ENCODE data around the gene SRRM5. TPM values are rescaled to one million over a fixed set of nuclear protein-coding genes. Genes with fewer than 3 reads are reported as not detected.

The SRRM5 gene
- total and polyA plus RNA-seq, 2 of the 13 experiments (the other 11 are each of a cell fraction or from before 2014, with no cell fraction given), result 0.11 to 0.16 TPM

DNA sequence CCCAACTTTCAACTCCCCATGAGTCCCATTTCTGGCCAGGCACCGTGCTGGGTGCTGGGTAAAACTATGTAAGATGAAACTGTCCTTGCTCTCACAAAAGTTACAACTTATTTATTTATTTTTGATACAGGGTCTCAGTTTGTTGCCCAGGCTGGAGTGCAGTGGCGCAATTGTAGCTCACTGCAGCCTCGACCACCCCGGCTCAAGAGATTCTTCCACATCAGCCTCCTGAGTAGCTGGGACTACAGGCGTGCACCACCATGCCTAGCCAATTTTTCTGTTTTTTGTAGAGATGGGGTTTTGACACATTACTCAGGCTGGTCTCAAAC, 40.6 kb downstream of the SRRM5 start:
- H3K27ac ChIP-seq (ENCODE audit: extremely low read length, insufficient read depth, low read length), result no peak overlapping the region
- CTCF ChIA-PET (ENCODE audit: low intra/inter-chr PET ratio, low total read pairs), result interaction anchor here (1.1 to 2.1 kb wide), 4 partner anchors 57 to 220 kb away, joined by 3 to 14 read pairs (median 8); partner anchors contain the start of genes IRGQ and ZNF576
- no peak for FAIRE-seq
- no peak overlapping the region for H3K4me3 ChIP-seq (replicated peaks in 1 of 3; ENCODE audit: insufficient read depth in 1 of 3, low read depth in 2 of 3, low read length in 3 of 3)
- in situ Hi-C loops (cut with HindIII; ENCODE audit: extremely low pct_ligation_motif_present, low pct_unique_long_range_greater_than_20kb), result loop anchor here (5.0 kb wide), 2 partner anchors 55 to 95 kb away; partner anchors contain the start of genes IRGQ and ZNF576
- H3K9ac ChIP-seq (ENCODE audit: insufficient read depth, low read depth, low read length), result no peak overlapping the region
- H3K4me2 ChIP-seq (ENCODE audit: low read depth, low read length), result peak overlapping the region; percentile 74; the same call in 1 of the 2 replicates
- peak; percentile 29 for ATAC-seq
- no peak for DNase-seq (ENCODE audit: low spot score)
- H3K4me1 ChIP-seq (ENCODE audit: insufficient read depth, low read length), result peaks cover 8% of the 10 kb centered on the region
- H3K27me3 ChIP-seq (ENCODE audit: control insufficient read depth in 1 of 2, insufficient read depth in 2 of 2, low read length in 2 of 2), result no peaks in the 10 kb centered on the region
- POLR2A ChIA-PET, result interaction anchor here (1.4 to 1.6 kb wide), 2 partner anchors 16 to 18 kb away, joined by 5 to 6 read pairs; no protein-coding TSS in a partner anchor
- intact Hi-C loops (cut with micrococcal nuclease; ENCODE audit: unreplicated experiment), result loop anchor here (1.0 to 2.0 kb wide), 3 partner anchors 56 to 117 kb away; partner anchors contain the start of genes IRGQ and ZNF576
- H4K20me1 ChIP-seq (ENCODE audit: insufficient read depth, low read length), result no peaks in the 10 kb centered on the region
- BruUV-seq (replicated peaks), result no TSS peak
- no peaks in the 10 kb centered on the region for H3K79me2 ChIP-seq (ENCODE audit: insufficient read depth, low read length)
- WGBS (ENCODE audit: low lambda C conversion rate), result 46% methylated on average over 5 of the region's 5 CpGs
- H3K36me3 ChIP-seq (replicated peaks in 1 of 2; ENCODE audit: control insufficient read depth in 1 of 2, insufficient read depth in 2 of 2, low read length in 2 of 2), result no peaks in the 10 kb centered on the region
- TF ChIP-seq HMG20B (CRISPR knock-in tag; conservative IDR thresholded peaks at IDR 0.05) (no peak), NR2F6 (IDR thresholded peaks at IDR 0.05) (0 out of 2 replicates have a peak, but pooled peaks have one; percentile 25), NR2F6 (CRISPR knock-in tag; IDR thresholded peaks at IDR 0.05) (no peak), NAIF1 (CRISPR knock-in tag; IDR thresholded peaks at IDR 0.05; ENCODE audit: borderline replicate concordance) (no peak)
- H3K9me3 ChIP-seq (ENCODE audit: low read length), result no peaks in the 10 kb centered on the region
- peak overlapping the region; percentile 81 for H2AFZ ChIP-seq (ENCODE audit: low read length)

- ChIA-PET POLR2A (no interaction called here), CTCF (ENCODE audit: low intra/inter-chr PET ratio, low total read pairs) (no interaction called here)
- BruUV-seq (replicated peaks), result no TSS peak
- H3K4me1 ChIP-seq (ENCODE audit: insufficient read depth, low read length), result peaks cover 5% of the 10 kb centered on the region
- H3K4me3 ChIP-seq (replicated peaks in 1 of 3; ENCODE audit: insufficient read depth in 1 of 3, low read depth in 2 of 3, low read length in 3 of 3), result no peak overlapping the region
- no peaks in the 10 kb centered on the region for H3K27me3 ChIP-seq (ENCODE audit: control insufficient read depth in 1 of 2, insufficient read depth in 2 of 2, low read length in 2 of 2)
- FAIRE-seq, result no peak
- H3K9me3 ChIP-seq (ENCODE audit: low read length), result no peaks in the 10 kb centered on the region
- no peak overlapping the region for H3K4me2 ChIP-seq (ENCODE audit: low read depth, low read length)
- H3K27ac ChIP-seq (ENCODE audit: extremely low read length, insufficient read depth, low read length), result no peak overlapping the region
- ATAC-seq, result no peak
- H4K20me1 ChIP-seq (ENCODE audit: insufficient read depth, low read length), result no peaks in the 10 kb centered on the region
- no peaks in the 10 kb centered on the region for H3K79me2 ChIP-seq (ENCODE audit: insufficient read depth, low read length)
- 100% methylated on average over 1 of the region's 6 CpGs for WGBS (ENCODE audit: low lambda C conversion rate)
- no peak for DNase-seq (ENCODE audit: low spot score)
- no peak overlapping the region for H3K9ac ChIP-seq (ENCODE audit: insufficient read depth, low read depth, low read length)
- H3K36me3 ChIP-seq (replicated peaks in 1 of 2; ENCODE audit: control insufficient read depth in 1 of 2, insufficient read depth in 2 of 2, low read length in 2 of 2), result no peaks in the 10 kb centered on the region
- intact Hi-C loops (cut with micrococcal nuclease; ENCODE audit: unreplicated experiment) (no loop called here), in situ Hi-C loops (cut with HindIII; ENCODE audit: extremely low pct_ligation_motif_present, low pct_unique_long_range_greater_than_20kb) (no loop called here)
- no peak overlapping the region for H2AFZ ChIP-seq (ENCODE audit: low read length)
- TF ChIP-seq ZNF709 (CRISPR knock-in tag; IDR thresholded peaks at IDR 0.05) (no peak), ZSCAN31 (CRISPR knock-in tag; IDR thresholded peaks at IDR 0.05; ENCODE audit: low read depth) (no peak), PREB (CRISPR knock-in tag; IDR thresholded peaks at IDR 0.05) (no peak), FOXK1 (CRISPR knock-in tag; IDR thresholded peaks at IDR 0.05; ENCODE audit: borderline replicate concordance, low read depth) (no peak), NFATC3 (CRISPR knock-in tag; IDR thresholded peaks at IDR 0.05) (no peak), FOXP4 (CRISPR knock-in tag; IDR thresholded peaks at IDR 0.05) (no peak), CHD4 (IDR thresholded peaks at IDR 0.05; ENCODE audit: borderline replicate concordance, low read length) (no peak), NKX3-1 (CRISPR knock-in tag; IDR thresholded peaks at IDR 0.05) (no peak)
- TF ChIP-seq, protein P1, sequence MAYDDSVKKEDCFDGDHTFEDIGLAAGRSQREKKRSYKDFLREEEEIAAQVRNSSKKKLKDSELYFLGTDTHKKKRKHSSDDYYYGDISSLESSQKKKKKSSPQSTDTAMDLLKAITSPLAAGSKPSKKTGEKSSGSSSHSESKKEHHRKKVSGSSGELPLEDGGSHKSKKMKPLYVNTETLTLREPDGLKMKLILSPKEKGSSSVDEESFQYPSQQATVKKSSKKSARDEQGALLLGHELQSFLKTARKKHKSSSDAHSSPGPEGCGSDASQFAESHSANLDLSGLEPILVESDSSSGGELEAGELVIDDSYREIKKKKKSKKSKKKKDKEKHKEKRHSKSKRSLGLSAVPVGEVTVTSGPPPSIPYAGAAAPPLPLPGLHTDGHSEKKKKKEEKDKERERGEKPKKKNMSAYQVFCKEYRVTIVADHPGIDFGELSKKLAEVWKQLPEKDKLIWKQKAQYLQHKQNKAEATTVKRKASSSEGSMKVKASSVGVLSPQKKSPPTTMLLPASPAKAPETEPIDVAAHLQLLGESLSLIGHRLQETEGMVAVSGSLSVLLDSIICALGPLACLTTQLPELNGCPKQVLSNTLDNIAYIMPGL (CRISPR knock-in tag; IDR thresholded peaks at IDR 0.05; ENCODE audit: borderline replicate concordance in 1 of 2, low read depth in 1 of 2), result no peak
- TF ChIP-seq, protein P2, sequence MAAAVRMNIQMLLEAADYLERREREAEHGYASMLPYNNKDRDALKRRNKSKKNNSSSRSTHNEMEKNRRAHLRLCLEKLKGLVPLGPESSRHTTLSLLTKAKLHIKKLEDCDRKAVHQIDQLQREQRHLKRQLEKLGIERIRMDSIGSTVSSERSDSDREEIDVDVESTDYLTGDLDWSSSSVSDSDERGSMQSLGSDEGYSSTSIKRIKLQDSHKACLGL (CRISPR knock-in tag; IDR thresholded peaks at IDR 0.05), result no peak
Observed at GRCh38 chr19:43656436-43656835, 44.5 kb downstream of the SRRM5 start.

Measured in HepG2 (cell line).